Endothelial cell of umbilical vein (primary cell): ENCODE data around the gene MTX1. TPM values are rescaled to one million over a fixed set of nuclear protein-coding genes. Genes with fewer than 3 reads are reported as not detected.

ENCODE experiments used
- BruUV-seq: library from RNA; stranded (reverse); fragments of 400-500 nt; replicated peaks from 2 replicates; lab custom pipeline; 2021; lab: Mats Ljungman, UMichigan
- CTCF ChIA-PET: fragments of 300-600, 350-600 bp; sonication (Branson Sonifier 250); formaldehyde crosslinking; loops from one replicate; lab custom pipeline; 2021; ENCODE audit warnings: antibody characterized with exemption, inconsistent platforms; lab: Charles Lee
- POLR2A ChIA-PET: fragments of 300-600, 350-600 bp; sonication (Branson Sonifier 250); formaldehyde crosslinking; loops from one replicate; lab custom pipeline; 2021; ENCODE audit warnings: antibody characterized with exemption, inconsistent platforms; lab: Charles Lee
- DNase-seq: peaks from one replicate; pipeline ENCODE4 v3.0.0-alpha.2; 2011; ENCODE audit warnings: low read depth, low spot score
- FAIRE-seq: peaks from 2 replicates; lab custom pipeline; 2011; peaks lifted over from hg19 to GRCh38; lab: Jason Lieb, UNC
- H2AFZ ChIP-seq: 2 replicates; pipeline ENCODE4 v1.6.0; 2012; ENCODE audit warnings: low read depth, low read length, control low read depth, inconsistent platforms
- H3K27ac ChIP-seq: 2 replicates; pipeline ENCODE4 v1.5.1; 2011; ENCODE audit warnings: low read depth, mild to moderate bottlenecking, control low read depth, low read length, moderate library complexity; ENCODE audit not compliant: insufficient read depth
- H3K27me3 ChIP-seq, 2 experiments: 2 replicates each; pipeline versions ENCODE4 v1.6.0 to v1.6.1; 2011; ENCODE audit warnings: low read length in 2 of 2, mixed read lengths in 1 of 2; ENCODE audit not compliant: control insufficient read depth in 2 of 2, insufficient read depth in 2 of 2
- H3K36me3 ChIP-seq, 2 experiments: 2 replicates in 1 of 2; 3 replicates in 1 of 2; pipeline ENCODE4 v1.5.1; 2011; ENCODE audit warnings: low read length in 2 of 2, mild to moderate bottlenecking in 1 of 2, moderate library complexity in 1 of 2; ENCODE audit not compliant: control insufficient read depth in 2 of 2, insufficient read depth in 2 of 2; ENCODE audit errors: extremely low read depth in 1 of 2
- H3K4me1 ChIP-seq: 3 replicates; pipeline ENCODE4 v1.5.1; 2011; ENCODE audit warnings: mild to moderate bottlenecking, low read length; ENCODE audit not compliant: control insufficient read depth, insufficient read depth; ENCODE audit errors: extremely low read depth
- H3K4me2 ChIP-seq: 2 replicates; pipeline ENCODE4 v1.6.1; 2011; ENCODE audit warnings: low read length, control low read depth, mixed read lengths; ENCODE audit not compliant: insufficient read depth
- H3K4me3 ChIP-seq, 3 experiments: fragments of 200-600 bp in 1 of 3; sonication (generic), shearing (Covaris generic) in 1 of 3; replicated peaks in 1 of 3; 2 replicates each; pipeline ENCODE4 v1.5.1; 2011 to 2016; ENCODE audit warnings: control low read depth in 3 of 3, low read length in 3 of 3, mild to moderate bottlenecking in 2 of 3, inconsistent platforms in 1 of 3, low read depth in 1 of 3, moderate library complexity in 1 of 3; ENCODE audit not compliant: insufficient read depth in 1 of 3
- H3K79me2 ChIP-seq: 2 replicates; pipeline ENCODE4 v1.6.0; 2012; ENCODE audit warnings: low read length, inconsistent platforms; ENCODE audit not compliant: control insufficient read depth, insufficient read depth
- H3K9ac ChIP-seq: replicated peaks from 2 replicates; pipeline ENCODE3; 2011; ENCODE audit warnings: low read length, control low read depth; ENCODE audit not compliant: insufficient read depth; ENCODE audit errors: extremely low read depth
- H3K9me1 ChIP-seq: replicated peaks from 3 replicates; pipeline ENCODE4 v1.6.0; 2011; ENCODE audit warnings: mild to moderate bottlenecking, low read length; ENCODE audit not compliant: control insufficient read depth, insufficient read depth; ENCODE audit errors: extremely low read depth
- H3K9me3 ChIP-seq: replicated peaks from 2 replicates; pipeline ENCODE4 v1.5.1; 2012; ENCODE audit warnings: low read length, inconsistent platforms; ENCODE audit not compliant: control insufficient read depth, insufficient read depth
- H4K20me1 ChIP-seq: replicated peaks from 2 replicates; pipeline ENCODE3; 2011; ENCODE audit warnings: mild to moderate bottlenecking, low read length; ENCODE audit not compliant: control insufficient read depth, insufficient read depth; ENCODE audit errors: extremely low read depth
- CTCF ChIP-seq, 2 donors: IDR thresholded peaks; 1 replicate in 1 of 2; 2 replicates in 1 of 2; pipeline ENCODE4 v1.5.1; 2011; ENCODE audit warnings: low read length in 2 of 2, mild to moderate bottlenecking in 2 of 2, moderate library complexity in 2 of 2, control low read depth in 1 of 2, inconsistent platforms in 1 of 2, low read depth in 1 of 2; ENCODE audit not compliant: insufficient read depth in 1 of 2; ENCODE audit errors: extremely low read depth in 1 of 2
- EZH2 ChIP-seq: IDR thresholded peaks from 2 replicates; pipeline ENCODE4 v1.6.1; 2012; ENCODE audit warnings: borderline replicate concordance, low read depth, mild to moderate bottlenecking, moderate library complexity, low read length, inconsistent platforms; ENCODE audit not compliant: severe bottlenecking
- FOS ChIP-seq: IDR thresholded peaks from 2 replicates; pipeline ENCODE4 v1.6.1; 2011; ENCODE audit warnings: mild to moderate bottlenecking, low read length, moderate library complexity, borderline replicate concordance; ENCODE audit not compliant: insufficient read depth
- GATA2 ChIP-seq: IDR thresholded peaks from 2 replicates; pipeline ENCODE4 v1.7.0; 2011; ENCODE audit warnings: low read depth, mild to moderate bottlenecking, moderate library complexity, mixed read lengths, low read length; ENCODE audit not compliant: insufficient read length, insufficient read depth
- JUN ChIP-seq: IDR thresholded peaks from 2 replicates; pipeline ENCODE4 v1.6.1; 2011; ENCODE audit warnings: borderline replicate concordance, low read depth; ENCODE audit not compliant: insufficient read length, insufficient read depth
- MAX ChIP-seq: IDR thresholded peaks from 2 replicates; pipeline ENCODE4 v1.6.1; 2011; ENCODE audit not compliant: insufficient read depth, insufficient read length
- MYC ChIP-seq: IDR thresholded peaks from one replicate; pipeline ENCODE4 v1.6.1; 2011; ENCODE audit warnings: mild to moderate bottlenecking, low read depth, low read length
- POLR2A ChIP-seq: IDR thresholded peaks from 2 replicates; pipeline ENCODE4 v1.6.1; 2012; ENCODE audit warnings: low read depth, mild to moderate bottlenecking, control low read depth, low read length
- POLR2AphosphoS5 ChIP-seq: IDR thresholded peaks from 2 replicates; pipeline ENCODE4 v1.6.1; 2012; ENCODE audit warnings: low read depth, mild to moderate bottlenecking, control low read depth, low read length, moderate library complexity; ENCODE audit not compliant: insufficient read depth
- dilution Hi-C: fragments of 300-500 bp; cut with MboI; formaldehyde crosslinking; loops from one replicate; pipeline ENCODE4 v1.15.0; 2019; ENCODE audit warnings: low sequenced_read_pairs; ENCODE audit not compliant: extremely low pct_ligation_motif_present
- intact Hi-C: fragments of 100-400 bp; cut with micrococcal nuclease; formaldehyde crosslinking; loops from one replicate; pipeline ENCODE4 v1.10.0; 2022
- polyA plus RNA-seq, 4 experiments: library from polyadenylated mRNA; depleted of rRNA in 3 of 4; stranded (reverse) in 3 of 4; unstranded in 1 of 4; fragments of >200 nt; gene quantifications; 2 replicates each; pipeline versions ENCODE4 v1.2.1 to v1.2.3, GENCODE V29; 2011 to 2012; ENCODE audit warnings: missing spikeins in 1 of 4
- total RNA-seq: library from RNA; stranded (reverse); gene quantifications from 2 replicates; pipeline ENCODE4 v1.2.3, GENCODE V29; 2021

MTX1 gene
- total and polyA plus RNA-seq, 2 donors (not counting 3 experiments of a cell fraction or from before 2014, with no cell fraction given): 53.0 to 109 TPM

DNA sequence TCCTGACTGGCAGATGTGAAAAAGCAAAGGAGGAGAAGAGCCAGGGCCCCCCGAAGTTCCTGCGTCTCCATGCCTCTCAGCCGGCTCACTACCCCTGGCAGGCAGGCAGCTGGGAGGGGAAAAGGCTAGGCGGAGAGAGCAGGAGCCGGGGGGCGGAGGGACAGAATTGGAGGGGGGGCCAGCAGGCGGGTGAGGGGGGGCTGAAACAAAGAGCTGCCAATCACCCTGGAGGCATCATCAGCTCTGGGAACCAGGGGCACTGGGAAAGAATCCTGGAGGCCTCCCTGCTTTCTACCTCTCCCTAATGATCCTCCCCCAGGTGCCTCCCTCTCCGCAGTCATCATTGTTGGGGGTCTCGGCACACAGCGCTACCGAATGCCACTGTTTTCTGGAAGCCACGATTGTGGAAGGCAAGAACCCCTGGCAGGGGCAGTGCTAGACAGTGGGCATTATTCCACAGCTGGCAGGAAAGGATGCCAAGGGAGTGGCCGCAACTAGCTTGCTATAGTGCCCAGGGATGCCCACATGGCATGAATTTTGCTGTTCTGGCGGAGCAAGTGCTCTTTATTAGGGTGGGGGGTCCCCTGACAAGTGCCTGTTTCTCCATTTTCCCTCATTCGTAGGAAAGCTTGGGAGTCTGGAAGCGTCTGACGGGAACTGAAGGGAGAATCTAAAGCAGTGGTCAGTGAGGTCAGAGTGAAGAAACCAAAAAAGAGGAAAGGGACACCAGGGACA is 522 bp upstream of the MTX1 start, which contains the start of gene THBS3:
TSS of gene THBS3 (minus strand) at position 92 of the 735 bp plus-strand sequence. CDS start at position 71, 21 bp downstream.
- Histone ChIP-seq H3K4me2 (peak within 1 kb of the TSS; percentile 71), H3K9ac (peak within 1 kb of the TSS; percentile 96), H3K27me3 (no peaks in the 10 kb centered on the region), H3K79me2 (peaks cover 2% of the 10 kb centered on the region), H3K27ac (peak within 1 kb of the TSS; percentile 87), H3K9me1 (no peaks in the 10 kb centered on the region), H3K9me3 (no peaks in the 10 kb centered on the region), H3K4me1 (peaks cover 21% of the 10 kb centered on the region), H2AFZ (peak within 1 kb of the TSS; percentile 58), H4K20me1 (no peaks in the 10 kb centered on the region), H3K36me3 (no peaks in the 10 kb centered on the region), H3K4me3 (peak within 1 kb of the TSS; percentile 30 to 92 (median 59))
- FAIRE-seq (peak; percentile 67), DNase-seq (peak; percentile 23)
- POLR2A ChIA-PET: interaction anchor here (0.6 to 1.3 kb wide), 2 partner anchors 10 to 68 kb away, joined by 3 to 8 read pairs; no protein-coding TSS in a partner anchor
- BruUV-seq: TSS peak; percentile 58
- no peak for TF ChIP-seq FOS
- no peak for TF ChIP-seq GATA2
- no peak for TF ChIP-seq POLR2A
- no peak for TF ChIP-seq CTCF (IDR thresholded peaks at IDR 0.05; ENCODE audit: extremely low read depth in 1 of 2, insufficient read depth in 1 of 2, low read depth in 1 of 2, low read length in 2 of 2)
- TF ChIP-seq MYC: no peak
- TF ChIP-seq MAX: no peak
- no peak for TF ChIP-seq POLR2AphosphoS5
- no peak for TF ChIP-seq JUN
- TF ChIP-seq EZH2: no peak
- dilution Hi-C loops: no loop called here
- CTCF ChIA-PET: interaction anchor here (1.0 to 4.3 kb wide), 11 partner anchors 8 to 440 kb away, joined by 3 to 69 read pairs (median 9); no protein-coding TSS in a partner anchor
- intact Hi-C loops: loop anchor here (1.0 to 5.0 kb wide), 6 partner anchors 15 to 384 kb away; partner anchors contain the start of gene FDPS
